Progenitor cell of endocrine pancreas (in vitro differentiated cells): ENCODE measurements around the gene RASGRP1. TPM values are rescaled to one million over a fixed set of nuclear protein-coding genes. Genes with fewer than 3 reads are reported as not detected.
A peak's percentile ranks its signal among the peaks of the same experiment; 100 is the strongest.

ENCODE experiments used
- DNase-seq: peaks from one replicate; pipeline ENCODE4 v3.0.0; 2021; ENCODE audit warnings: low spot score; ENCODE audit not compliant: unreplicated experiment
- H3K27ac Mint-ChIP-seq: 2 replicates; pipeline ENCODE4 v1.8.0; 2021; ENCODE audit warnings: mild to moderate bottlenecking, moderate library complexity, mixed read lengths
- H3K27me3 Mint-ChIP-seq: 2 replicates; pipeline ENCODE4 v1.8.0; 2021; ENCODE audit warnings: mixed read lengths
- H3K36me3 Mint-ChIP-seq: 2 replicates; pipeline ENCODE4 v1.8.0; 2022; ENCODE audit warnings: mixed read lengths; ENCODE audit not compliant: insufficient read depth
- H3K4me1 Mint-ChIP-seq: 2 replicates; pipeline ENCODE4 v1.8.0; 2021; ENCODE audit warnings: low read depth, mixed read lengths
- H3K4me3 Mint-ChIP-seq: 2 replicates; pipeline ENCODE4 v1.8.0; 2021; ENCODE audit warnings: low read depth, mild to moderate bottlenecking, moderate library complexity, mixed read lengths
- H3K9me3 Mint-ChIP-seq: 2 replicates; pipeline ENCODE4 v1.8.0; 2021; ENCODE audit warnings: low read depth, mixed read lengths
- long read RNA-seq: library from polyadenylated mRNA; unstranded; transcript quantifications from one replicate; pipeline ENCODE4 v2.0.0, GENCODE V29; 2020
- total RNA-seq: library from RNA; stranded (reverse); gene quantifications from 2 replicates; pipeline ENCODE4 v1.2.1, GENCODE V29; 2021
- TF ChIP-seq, protein P1 (sequence below): fragments of 200-600 bp; sonication (generic); IDR thresholded peaks from one replicate; pipeline ENCODE4 v1.5.0; 2021; ENCODE audit warnings: antibody characterized with exemption, mild to moderate bottlenecking; ENCODE audit not compliant: unreplicated experiment

RASGRP1 gene
- total RNA-seq: 1.5 and 1.7 TPM in 2 replicates
- long read RNA-seq, partial matches to known transcripts: 0 of 13 reads
- long read RNA-seq, other reads (novel, unspliced or antisense): 13 of 13 reads

- H3K9me3 Mint-ChIP-seq: no peaks in the 10 kb centered on the region
- H3K4me1 Mint-ChIP-seq: peaks cover 2% of the 10 kb centered on the region
- H3K27ac Mint-ChIP-seq: peak within 1 kb of the TSS; percentile 10
- peak within 1 kb of the TSS; percentile 79 for H3K4me3 Mint-ChIP-seq
- no peaks in the 10 kb centered on the region for H3K36me3 Mint-ChIP-seq
- peaks cover 60% of the 10 kb centered on the region for H3K27me3 Mint-ChIP-seq
- DNase-seq: peak; percentile 60
- TF ChIP-seq, protein P1, sequence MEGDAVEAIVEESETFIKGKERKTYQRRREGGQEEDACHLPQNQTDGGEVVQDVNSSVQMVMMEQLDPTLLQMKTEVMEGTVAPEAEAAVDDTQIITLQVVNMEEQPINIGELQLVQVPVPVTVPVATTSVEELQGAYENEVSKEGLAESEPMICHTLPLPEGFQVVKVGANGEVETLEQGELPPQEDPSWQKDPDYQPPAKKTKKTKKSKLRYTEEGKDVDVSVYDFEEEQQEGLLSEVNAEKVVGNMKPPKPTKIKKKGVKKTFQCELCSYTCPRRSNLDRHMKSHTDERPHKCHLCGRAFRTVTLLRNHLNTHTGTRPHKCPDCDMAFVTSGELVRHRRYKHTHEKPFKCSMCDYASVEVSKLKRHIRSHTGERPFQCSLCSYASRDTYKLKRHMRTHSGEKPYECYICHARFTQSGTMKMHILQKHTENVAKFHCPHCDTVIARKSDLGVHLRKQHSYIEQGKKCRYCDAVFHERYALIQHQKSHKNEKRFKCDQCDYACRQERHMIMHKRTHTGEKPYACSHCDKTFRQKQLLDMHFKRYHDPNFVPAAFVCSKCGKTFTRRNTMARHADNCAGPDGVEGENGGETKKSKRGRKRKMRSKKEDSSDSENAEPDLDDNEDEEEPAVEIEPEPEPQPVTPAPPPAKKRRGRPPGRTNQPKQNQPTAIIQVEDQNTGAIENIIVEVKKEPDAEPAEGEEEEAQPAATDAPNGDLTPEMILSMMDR: no peak
Observed at GRCh38 chr15:38564557-38565286, at the start of gene RASGRP1. TSS of gene RASGRP1 (minus strand) at chr15:38564814. CDS start at chr15:38564628, 186 bp downstream.

GRCh38 chr15:38613085-38613484, 48.5 kb upstream of the RASGRP1 start:
- H3K4me1 Mint-ChIP-seq: no peaks in the 10 kb centered on the region
- H3K36me3 Mint-ChIP-seq: no peaks in the 10 kb centered on the region
- H3K27ac Mint-ChIP-seq: no peak overlapping the region
- no peak for DNase-seq
- H3K4me3 Mint-ChIP-seq: no peak overlapping the region
- H3K9me3 Mint-ChIP-seq: no peaks in the 10 kb centered on the region
- TF ChIP-seq, protein P1: no peak
- peaks cover 26% of the 10 kb centered on the region for H3K27me3 Mint-ChIP-seq

DNA sequence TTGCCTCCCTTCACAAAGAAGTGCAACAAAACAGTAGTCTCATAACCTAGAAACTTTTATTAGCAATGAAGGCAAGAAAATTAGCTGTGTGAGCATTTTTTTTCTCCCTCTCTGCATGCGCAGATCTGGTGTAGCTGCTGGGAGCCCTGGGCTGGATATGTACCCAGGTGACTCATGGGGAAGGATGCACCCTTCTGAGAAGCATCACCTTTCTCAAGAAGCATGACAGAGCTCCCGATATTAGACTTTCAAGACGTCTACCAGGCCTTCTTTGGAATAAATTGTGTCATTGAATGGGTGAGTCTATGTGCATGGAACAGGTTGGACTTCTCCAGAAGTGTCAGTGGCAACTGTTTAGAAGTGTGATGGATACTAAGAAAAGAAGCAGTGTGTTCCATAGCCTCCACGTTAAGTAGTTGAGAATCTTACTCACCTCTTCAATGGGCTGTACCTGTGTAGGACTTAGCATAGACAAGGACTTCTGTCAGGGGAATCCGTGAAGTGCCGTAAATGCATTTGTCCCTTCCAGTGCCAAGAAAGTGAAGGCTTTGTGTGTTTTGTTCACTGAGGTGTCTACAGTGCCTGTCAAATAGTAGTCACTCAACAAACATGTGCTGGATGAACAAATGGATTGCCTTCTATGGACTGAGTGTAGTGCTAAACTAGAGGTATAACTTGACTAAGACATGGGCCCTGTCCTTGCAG, 47.7 kb upstream of the RASGRP1 start:
- Mint-ChIP-seq H3K4me1 (no peaks in the 10 kb centered on the region), H3K27me3 (peaks cover 26% of the 10 kb centered on the region), H3K36me3 (no peaks in the 10 kb centered on the region), H3K27ac (no peak overlapping the region), H3K9me3 (no peaks in the 10 kb centered on the region), H3K4me3 (no peak overlapping the region)
- no peak for DNase-seq
- TF ChIP-seq, protein P1: no peak

- TF ChIP-seq, protein P1: no peak
- DNase-seq: no peak
- no peaks in the 10 kb centered on the region for H3K9me3 Mint-ChIP-seq
- no peaks in the 10 kb centered on the region for H3K36me3 Mint-ChIP-seq
- no peak overlapping the region for H3K27ac Mint-ChIP-seq
- H3K4me1 Mint-ChIP-seq: no peaks in the 10 kb centered on the region
- H3K4me3 Mint-ChIP-seq: no peak overlapping the region
- peaks cover 34% of the 10 kb centered on the region for H3K27me3 Mint-ChIP-seq
Observed at GRCh38 chr15:38611228-38611627, 46.6 kb upstream of the RASGRP1 start.

DNA sequence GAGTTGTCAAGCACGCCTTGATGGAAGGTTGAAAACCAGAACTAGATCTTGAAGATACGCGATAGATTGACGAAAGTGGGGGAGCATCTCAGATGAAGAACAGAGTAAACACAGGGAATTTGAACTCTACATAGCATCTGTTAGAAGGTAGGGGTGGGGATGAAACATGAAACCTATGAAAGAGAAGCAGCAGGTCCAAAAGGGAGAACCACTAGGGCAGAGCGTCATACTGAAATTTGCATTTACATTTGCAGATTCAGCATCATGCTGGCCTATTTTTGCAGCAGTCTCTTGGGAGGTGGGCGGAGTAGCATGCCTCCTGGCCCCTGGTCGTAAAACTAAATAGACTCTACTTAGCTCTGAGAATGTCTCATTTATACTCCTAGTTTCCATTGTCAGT, 46.1 kb upstream of the RASGRP1 start:
- no peaks in the 10 kb centered on the region for H3K9me3 Mint-ChIP-seq
- H3K4me1 Mint-ChIP-seq: no peaks in the 10 kb centered on the region
- DNase-seq: no peak
- H3K36me3 Mint-ChIP-seq: no peaks in the 10 kb centered on the region
- TF ChIP-seq, protein P1: no peak
- no peak overlapping the region for H3K4me3 Mint-ChIP-seq
- peaks cover 39% of the 10 kb centered on the region for H3K27me3 Mint-ChIP-seq
- H3K27ac Mint-ChIP-seq: no peak overlapping the region
